ENCODE results near the gene FBXL19.

The FBXL19 gene

GRCh38 chr16:30964574-30965226 is 41.3 kb downstream of the FBXL19 start:
- no peaks in the 10 kb centered on the region for H3K4me1 ChIP-seq (ENCODE audit: control insufficient read depth, low read depth, low read length)
- no peak overlapping the region for H3K4me3 ChIP-seq (ENCODE audit: low read length)
- H3K27me3 ChIP-seq (ENCODE audit: control insufficient read depth, insufficient read depth, low read length), result no peaks in the 10 kb centered on the region
- no peak overlapping the region for H3K27ac ChIP-seq (ENCODE audit: low read length)
- no peaks in the 10 kb centered on the region for H3K9me3 ChIP-seq (ENCODE audit: control insufficient read depth, low read depth, low read length)
- H3K36me3 ChIP-seq (ENCODE audit: control insufficient read depth, low read depth, low read length), result peaks cover 83% of the 10 kb centered on the region
- H3K9ac ChIP-seq (ENCODE audit: low read length), result no peak overlapping the region

- Histone ChIP-seq H3K4me3 (ENCODE audit: low read length) (no peak overlapping the region), H3K27me3 (ENCODE audit: control insufficient read depth, insufficient read depth, low read length) (no peaks in the 10 kb centered on the region), H3K9ac (ENCODE audit: low read length) (no peak overlapping the region), H3K4me1 (ENCODE audit: control insufficient read depth, low read depth, low read length) (no peaks in the 10 kb centered on the region), H3K36me3 (ENCODE audit: control insufficient read depth, low read depth, low read length) (peaks cover 79% of the 10 kb centered on the region), H3K9me3 (ENCODE audit: control insufficient read depth, low read depth, low read length) (no peaks in the 10 kb centered on the region), H3K27ac (ENCODE audit: low read length) (no peak overlapping the region)
Measured at GRCh38 chr16:30965436-30965835, 42.1 kb downstream of the FBXL19 start.

- H3K36me3 ChIP-seq (ENCODE audit: control insufficient read depth, low read depth, low read length), result peaks cover 82% of the 10 kb centered on the region
- H3K27ac ChIP-seq (ENCODE audit: low read length), result no peak overlapping the region
- no peaks in the 10 kb centered on the region for H3K27me3 ChIP-seq (ENCODE audit: control insufficient read depth, insufficient read depth, low read length)
Measured at GRCh38 chr16:30966033-30966619, 42.8 kb downstream of the FBXL19 start.

DNA sequence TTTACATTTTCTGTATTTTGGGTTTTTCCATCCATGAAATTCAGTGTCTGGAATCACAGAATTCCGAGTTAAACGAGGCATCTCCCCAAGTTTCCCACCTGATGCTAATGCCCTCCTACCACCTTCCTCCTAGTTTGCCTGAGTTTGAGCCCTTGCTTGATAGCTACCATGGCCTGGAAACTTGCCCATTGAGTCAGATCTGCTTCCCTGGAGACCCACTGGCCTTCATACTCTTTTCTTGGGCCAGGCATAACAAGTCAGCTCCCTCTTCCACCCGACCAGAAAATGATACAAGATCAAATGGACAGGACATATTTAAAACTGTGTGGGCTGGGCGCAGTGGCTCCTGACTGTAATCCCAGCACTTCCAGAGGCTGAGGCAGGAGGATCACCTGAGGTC is 44.4 kb downstream of the FBXL19 start:
- Histone ChIP-seq H3K4me3 (ENCODE audit: low read length) (no peak overlapping the region), H3K4me1 (ENCODE audit: control insufficient read depth, low read depth, low read length) (no peaks in the 10 kb centered on the region), H3K36me3 (ENCODE audit: control insufficient read depth, low read depth, low read length) (peaks cover 78% of the 10 kb centered on the region)

More at GRCh38 chr16:30966033-30966619, 42.8 kb downstream of the FBXL19 start:
- Histone ChIP-seq H3K9ac (ENCODE audit: low read length) (no peak overlapping the region), H3K4me1 (ENCODE audit: control insufficient read depth, low read depth, low read length) (no peaks in the 10 kb centered on the region), H3K9me3 (ENCODE audit: control insufficient read depth, low read depth, low read length) (no peaks in the 10 kb centered on the region), H3K4me3 (ENCODE audit: low read length) (no peak overlapping the region)

GRCh38 chr16:30969246-30969842 is 46.0 kb downstream of the FBXL19 start:
- Histone ChIP-seq H3K9me3 (ENCODE audit: control insufficient read depth, low read depth, low read length) (no peaks in the 10 kb centered on the region), H3K4me1 (ENCODE audit: control insufficient read depth, low read depth, low read length) (no peaks in the 10 kb centered on the region), H3K9ac (ENCODE audit: low read length) (no peak overlapping the region), H3K27me3 (ENCODE audit: control insufficient read depth, insufficient read depth, low read length) (no peaks in the 10 kb centered on the region), H3K27ac (ENCODE audit: low read length) (no peak overlapping the region), H3K4me3 (ENCODE audit: low read length) (no peak overlapping the region), H3K36me3 (ENCODE audit: control insufficient read depth, low read depth, low read length) (peaks cover 79% of the 10 kb centered on the region)

More for the DNA sequence above, 44.4 kb downstream of the FBXL19 start:
- Histone ChIP-seq H3K27ac (ENCODE audit: low read length) (no peak overlapping the region), H3K9ac (ENCODE audit: low read length) (no peak overlapping the region), H3K9me3 (ENCODE audit: control insufficient read depth, low read depth, low read length) (no peaks in the 10 kb centered on the region), H3K27me3 (ENCODE audit: control insufficient read depth, insufficient read depth, low read length) (no peaks in the 10 kb centered on the region)

DNA sequence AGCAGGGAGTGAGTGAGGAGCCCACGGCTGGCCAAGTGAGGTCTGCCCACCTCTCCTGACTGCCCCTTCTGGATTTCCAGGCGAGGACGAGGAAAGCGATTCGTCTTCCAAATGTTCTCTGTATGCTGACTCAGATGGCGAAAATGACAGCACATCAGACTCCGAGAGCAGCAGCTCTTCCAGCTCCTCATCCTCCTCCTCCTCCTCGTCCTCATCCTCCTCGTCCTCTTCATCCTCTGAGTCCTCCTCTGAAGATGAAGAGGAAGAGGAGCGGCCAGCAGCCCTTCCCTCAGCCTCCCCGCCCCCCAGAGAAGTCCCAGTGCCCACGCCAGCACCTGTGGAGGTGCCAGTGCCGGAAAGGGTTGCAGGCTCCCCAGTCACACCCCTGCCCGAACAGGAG is 47.9 kb downstream of the FBXL19 start:
- peaks cover 80% of the 10 kb centered on the region for H3K36me3 ChIP-seq (ENCODE audit: control insufficient read depth, low read depth, low read length)
- no peak overlapping the region for H3K4me3 ChIP-seq (ENCODE audit: low read length)
- no peaks in the 10 kb centered on the region for H3K27me3 ChIP-seq (ENCODE audit: control insufficient read depth, insufficient read depth, low read length)
- H3K9ac ChIP-seq (ENCODE audit: low read length), result no peak overlapping the region
- H3K9me3 ChIP-seq (ENCODE audit: control insufficient read depth, low read depth, low read length), result no peaks in the 10 kb centered on the region
- no peak overlapping the region for H3K27ac ChIP-seq (ENCODE audit: low read length)
- H3K4me1 ChIP-seq (ENCODE audit: control insufficient read depth, low read depth, low read length), result no peaks in the 10 kb centered on the region

DNA sequence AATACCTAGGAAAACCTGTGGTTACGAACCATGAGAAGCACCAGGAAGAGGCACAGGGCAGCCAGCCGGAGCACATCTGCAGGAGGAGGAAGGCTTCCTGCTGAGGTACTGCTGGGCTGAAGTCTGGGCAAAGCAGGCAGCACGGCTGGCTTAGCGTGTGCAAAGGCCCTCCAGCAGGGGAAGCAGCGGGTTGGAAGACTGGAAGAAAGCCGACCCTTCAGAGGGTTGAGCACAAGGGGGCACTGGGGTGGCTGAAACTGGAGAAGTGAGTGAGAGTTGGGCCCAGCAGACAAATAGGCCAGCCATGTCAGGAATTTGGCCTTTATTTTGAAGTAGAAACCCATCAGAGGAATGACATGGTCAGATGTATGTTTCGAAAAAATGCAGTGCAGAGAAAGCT is 49.5 kb downstream of the FBXL19 start:
- Histone ChIP-seq H3K36me3 (ENCODE audit: control insufficient read depth, low read depth, low read length) (peaks cover 78% of the 10 kb centered on the region), H3K27me3 (ENCODE audit: control insufficient read depth, insufficient read depth, low read length) (no peaks in the 10 kb centered on the region)

GRCh38 chr16:30974348-30974747 is 51.0 kb downstream of the FBXL19 start:
- Histone ChIP-seq H3K27ac (ENCODE audit: low read length) (no peak overlapping the region), H3K36me3 (ENCODE audit: control insufficient read depth, low read depth, low read length) (peaks cover 78% of the 10 kb centered on the region), H3K4me3 (ENCODE audit: low read length) (no peak overlapping the region), H3K27me3 (ENCODE audit: control insufficient read depth, insufficient read depth, low read length) (no peaks in the 10 kb centered on the region), H3K9me3 (ENCODE audit: control insufficient read depth, low read depth, low read length) (no peaks in the 10 kb centered on the region), H3K9ac (ENCODE audit: low read length) (no peak overlapping the region), H3K4me1 (ENCODE audit: control insufficient read depth, low read depth, low read length) (no peaks in the 10 kb centered on the region)

More for the DNA sequence above, 49.5 kb downstream of the FBXL19 start:
- Histone ChIP-seq H3K4me3 (ENCODE audit: low read length) (no peak overlapping the region), H3K9ac (ENCODE audit: low read length) (no peak overlapping the region), H3K9me3 (ENCODE audit: control insufficient read depth, low read depth, low read length) (no peaks in the 10 kb centered on the region), H3K4me1 (ENCODE audit: control insufficient read depth, low read depth, low read length) (no peaks in the 10 kb centered on the region), H3K27ac (ENCODE audit: low read length) (no peak overlapping the region)

- H3K4me3 ChIP-seq (ENCODE audit: low read length), result no peak overlapping the region
- H3K27me3 ChIP-seq (ENCODE audit: control insufficient read depth, insufficient read depth, low read length), result no peaks in the 10 kb centered on the region
- no peaks in the 10 kb centered on the region for H3K4me1 ChIP-seq (ENCODE audit: control insufficient read depth, low read depth, low read length)
- peaks cover 79% of the 10 kb centered on the region for H3K36me3 ChIP-seq (ENCODE audit: control insufficient read depth, low read depth, low read length)
- no peaks in the 10 kb centered on the region for H3K9me3 ChIP-seq (ENCODE audit: control insufficient read depth, low read depth, low read length)
- H3K27ac ChIP-seq (ENCODE audit: low read length), result no peak overlapping the region
- H3K9ac ChIP-seq (ENCODE audit: low read length), result no peak overlapping the region
Measured at GRCh38 chr16:30976486-30976885, 53.1 kb downstream of the FBXL19 start.

DNA sequence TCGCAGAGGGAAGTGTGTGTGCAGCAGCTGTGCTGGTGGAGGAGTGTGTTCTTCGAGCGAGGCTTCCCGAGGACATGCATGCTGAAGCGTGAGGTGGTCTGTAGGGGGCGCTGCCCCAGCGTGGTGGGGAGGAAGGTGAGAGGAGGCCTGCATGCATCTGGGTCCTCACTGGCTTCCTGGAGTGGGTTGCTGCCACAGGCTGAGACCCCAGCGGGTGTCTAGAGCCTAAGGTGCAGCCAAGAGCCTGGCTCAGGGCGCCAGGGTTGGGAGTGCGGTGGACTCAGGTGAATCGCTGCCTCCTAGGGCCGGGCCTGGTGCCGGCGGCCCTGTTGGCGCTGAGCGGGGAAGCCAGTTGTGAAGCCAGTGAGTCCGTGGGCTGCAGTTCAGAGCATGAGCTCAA is 54.1 kb downstream of the FBXL19 start:
- Histone ChIP-seq H3K4me1 (ENCODE audit: control insufficient read depth, low read depth, low read length) (no peaks in the 10 kb centered on the region), H3K36me3 (ENCODE audit: control insufficient read depth, low read depth, low read length) (peaks cover 75% of the 10 kb centered on the region)

DNA sequence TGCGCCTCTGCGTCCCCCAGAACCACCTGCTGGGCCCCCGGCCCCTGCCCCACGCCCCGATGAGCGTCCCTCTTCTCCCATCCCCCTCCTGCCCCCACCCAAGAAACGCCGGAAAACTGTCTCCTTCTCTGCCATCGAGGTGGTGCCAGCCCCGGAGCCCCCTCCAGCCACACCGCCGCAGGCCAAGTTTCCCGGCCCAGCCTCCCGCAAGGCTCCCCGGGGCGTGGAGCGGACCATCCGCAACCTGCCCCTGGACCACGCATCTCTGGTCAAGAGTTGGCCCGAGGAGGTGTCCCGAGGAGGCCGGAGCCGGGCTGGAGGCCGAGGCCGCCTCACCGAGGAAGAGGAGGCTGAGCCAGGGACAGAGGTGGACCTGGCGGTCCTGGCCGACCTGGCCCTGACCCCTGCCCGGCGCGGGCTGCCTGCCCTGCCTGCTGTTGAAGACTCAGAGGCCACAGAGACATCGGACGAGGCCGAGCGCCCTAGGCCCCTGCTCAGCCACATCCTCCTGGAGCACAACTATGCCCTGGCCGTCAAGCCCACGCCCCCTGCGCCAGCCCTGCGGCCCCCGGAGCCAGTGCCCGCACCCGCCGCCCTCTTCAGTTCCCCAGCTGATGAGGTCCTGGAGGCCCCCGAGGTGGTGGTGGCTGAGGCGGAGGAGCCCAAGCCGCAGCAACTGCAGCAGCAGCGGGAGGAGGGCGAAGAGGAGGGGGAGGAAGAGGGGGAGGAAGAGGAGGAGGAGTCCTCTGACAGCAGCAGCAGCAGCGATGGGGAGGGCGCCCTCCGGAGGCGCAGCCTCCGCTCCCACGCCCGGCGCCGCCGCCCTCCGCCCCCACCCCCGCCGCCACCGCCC is 56.0 kb downstream of the FBXL19 start:
- no peaks in the 10 kb centered on the region for H3K4me1 ChIP-seq (ENCODE audit: control insufficient read depth, low read depth, low read length)
- no peak overlapping the region for H3K9ac ChIP-seq (ENCODE audit: low read length)
- no peak overlapping the region for H3K27ac ChIP-seq (ENCODE audit: low read length)
- H3K36me3 ChIP-seq (ENCODE audit: control insufficient read depth, low read depth, low read length), result peaks cover 75% of the 10 kb centered on the region
- H3K9me3 ChIP-seq (ENCODE audit: control insufficient read depth, low read depth, low read length), result no peaks in the 10 kb centered on the region
- no peak overlapping the region for H3K4me3 ChIP-seq (ENCODE audit: low read length)
- no peaks in the 10 kb centered on the region for H3K27me3 ChIP-seq (ENCODE audit: control insufficient read depth, insufficient read depth, low read length)

More for the DNA sequence above, 54.1 kb downstream of the FBXL19 start:
- Histone ChIP-seq H3K4me3 (ENCODE audit: low read length) (no peak overlapping the region), H3K27ac (ENCODE audit: low read length) (no peak overlapping the region), H3K27me3 (ENCODE audit: control insufficient read depth, insufficient read depth, low read length) (no peaks in the 10 kb centered on the region), H3K9ac (ENCODE audit: low read length) (no peak overlapping the region), H3K9me3 (ENCODE audit: control insufficient read depth, low read depth, low read length) (no peaks in the 10 kb centered on the region)

Measured in iPS-18a (cell line).